GM12878 (cell line): ENCODE results near the gene HMX3. TPM values are rescaled to one million over a fixed set of nuclear protein-coding genes. Genes with fewer than 3 reads are reported as not detected.

Experiments
- ATAC-seq: fragments of 200-7000 bp; cut with Tn5 transposase; 3 replicates; pipeline ENCODE4 v1.9.1; 2020; ENCODE audit warnings: mild to moderate bottlenecking, moderate library complexity
- BruUV-seq: library from RNA; stranded (reverse); fragments of 400-500 nt; replicated peaks from 2 replicates; lab custom pipeline; 2021; lab: Mats Ljungman, UMichigan
- CTCF ChIA-PET: fragments of 300-600 bp; sonication (Branson Sonifier 250); formaldehyde crosslinking; extraction: SDS; loops from one replicate; lab custom pipeline; 2021; ENCODE audit warnings: inconsistent platforms; lab: Yijun Ruan, JAX
- POLR2A ChIA-PET: fragments of 350-600 bp; formaldehyde crosslinking; extraction: SDS; loops from one replicate; lab custom pipeline; 2021; ENCODE audit warnings: inconsistent platforms; lab: Charles Lee
- RAD21 ChIA-PET: fragments of 300-600 bp; sonication (Branson Sonifier 250); formaldehyde crosslinking; loops from one replicate; lab custom pipeline; 2023; ENCODE audit warnings: antibody characterized with exemption; ENCODE audit not compliant: unreplicated experiment; lab: Charles Lee
- SMC1A ChIA-PET: fragments of 300-600 bp; sonication (Branson Sonifier 250); formaldehyde crosslinking; loops from one replicate; lab custom pipeline; 2023; ENCODE audit not compliant: unreplicated experiment, uncharacterized antibody; lab: Charles Lee
- DNase-seq: peaks from one replicate; pipeline ENCODE4 v3.0.0-alpha.2; 2011; ENCODE audit warnings: low read depth, low spot score
- FAIRE-seq: peaks from 3 replicates; lab custom pipeline; 2011; peaks lifted over from hg19 to GRCh38; lab: Jason Lieb, UNC
- H2AFZ ChIP-seq: 2 replicates; pipeline ENCODE4 v1.6.0; 2011; ENCODE audit warnings: low read depth, low read length, control low read depth; ENCODE audit not compliant: control insufficient read depth
- H3K27ac ChIP-seq: 2 replicates; pipeline ENCODE4 v1.5.1; 2011; ENCODE audit warnings: control low read depth; ENCODE audit not compliant: control insufficient read depth, insufficient read depth
- H3K27me3 ChIP-seq, 2 experiments: replicated peaks in 1 of 2; 2 replicates each; pipeline versions ENCODE4 v1.6.0 to v1.6.1; 2011; ENCODE audit warnings: low read length in 1 of 2; ENCODE audit not compliant: control insufficient read depth in 2 of 2, insufficient read depth in 2 of 2
- H3K36me3 ChIP-seq, 2 experiments: 2 replicates each; pipeline ENCODE4 v1.5.1; 2011; ENCODE audit warnings: low read length in 1 of 2; ENCODE audit not compliant: control insufficient read depth in 2 of 2, insufficient read depth in 2 of 2
- H3K4me1 ChIP-seq: 2 replicates; pipeline ENCODE4 v1.6.1; 2011; ENCODE audit warnings: mild to moderate bottlenecking, low read length, moderate library complexity, mixed read lengths; ENCODE audit not compliant: control insufficient read depth, insufficient read depth
- H3K4me2 ChIP-seq: 2 replicates; pipeline ENCODE4 v1.6.0; 2011; ENCODE audit warnings: control low read depth; ENCODE audit not compliant: control insufficient read depth, insufficient read depth
- H3K4me3 ChIP-seq: fragments of 200-600 bp; sonication (generic); 2 replicates; pipeline ENCODE4 v1.5.1; 2016
- H3K79me2 ChIP-seq: 2 replicates; pipeline ENCODE4 v1.6.0; 2011; ENCODE audit warnings: low read length; ENCODE audit not compliant: control insufficient read depth, insufficient read depth
- H3K9ac ChIP-seq: 2 replicates; pipeline ENCODE4 v1.8.0; 2011; ENCODE audit warnings: low read length, control low read depth, mixed read lengths; ENCODE audit not compliant: control insufficient read depth, insufficient read depth
- H3K9me3 ChIP-seq: replicated peaks from 3 replicates; pipeline ENCODE4 v1.5.1; 2011; ENCODE audit warnings: mild to moderate bottlenecking, low read length; ENCODE audit not compliant: control insufficient read depth, insufficient read depth
- H4K20me1 ChIP-seq: 2 replicates; pipeline ENCODE4 v1.6.0; 2011; ENCODE audit not compliant: control insufficient read depth, insufficient read depth
- BRCA1 ChIP-seq: IDR thresholded peaks from 2 replicates; pipeline ENCODE4 v1.6.1; 2011; ENCODE audit warnings: low read depth, low read length, improper control_type of control experiment
- CBFB ChIP-seq: IDR thresholded peaks from 2 replicates; pipeline ENCODE4 v1.6.1; 2016; ENCODE audit warnings: antibody characterized with exemption, low read depth
- POLR2A ChIP-seq: IDR thresholded peaks from 2 replicates; pipeline ENCODE4 v1.6.1; 2011; ENCODE audit warnings: low read depth, mild to moderate bottlenecking, low read length
- WGBS: methylation state at CpG from one replicate; pipeline ENCODE4 v1.1.6; 2016; ENCODE audit warnings: low lambda C conversion rate; ENCODE audit not compliant: insufficient replicate concordance, insufficient coverage; ENCODE audit errors: missing lambda C conversion rate; 5-methylcytosine and 5-hydroxymethylcytosine counted together
- in situ Hi-C: fragments of 300-500 bp; cut with MboI; formaldehyde crosslinking; loops from 9 replicates; pipeline ENCODE4 v1.14.3; 2018; ENCODE audit warnings: mixed read lengths
- intact Hi-C: fragments of 100-400 bp; cut with micrococcal nuclease; formaldehyde crosslinking; loops from one replicate; pipeline ENCODE4 v1.14.2; 2022; ENCODE audit not compliant: unreplicated experiment
- polyA plus RNA-seq, 11 experiments: library from polyadenylated mRNA; depleted of rRNA in 4 of 11; unstranded in 6 of 11; stranded (reverse) in 5 of 11; fragments of >200 nt; fragmentation: Nextera tagmentation in 4 of 11; fragmentation: Illumina TruSeq in 1 of 11; extraction: Ambion mirVana in 4 of 11; extraction: Trizol in 1 of 11; gene quantifications; 1 replicate in 1 of 11; 2 replicates in 10 of 11; pipeline versions ENCODE4 v1.2.1 to v1.2.3, GENCODE V29; 2011 to 2016; ENCODE audit warnings: inconsistent platforms in 2 of 11, missing spikeins in 2 of 11, low read depth in 1 of 11
- total RNA-seq, 4 experiments: library from RNA; depleted of rRNA in 3 of 4; stranded (reverse); fragments of >200 nt in 3 of 4; fragmentation: Illumina TruSeq in 1 of 4; extraction: Trizol in 1 of 4; gene quantifications; 2 replicates each; pipeline versions ENCODE4 v1.2.1 to v1.2.3, GENCODE V29; 2013 to 2021

The HMX3 gene
- total and polyA plus RNA-seq, 10 of the 15 experiments (the other 5 are each of a cell fraction or from before 2014, with no cell fraction given): 0.63 to 60.5 (median 15.3) TPM; not detected in 2

GRCh38 chr10:123139521-123140163 lies 3.9 kb downstream of the HMX3 start:
- CTCF ChIA-PET: interaction anchor here (0.6 to 3.4 kb wide), 7 partner anchors 14 to 423 kb away, joined by 3 to 16 read pairs (median 4); partner anchors contain the start of gene BUB3
- H3K4me3 ChIP-seq: peak overlapping the region; percentile 61
- H3K9ac ChIP-seq: peak overlapping the region; percentile 41
- DNase-seq (no peak), FAIRE-seq (peak; percentile 54), ATAC-seq (peak; percentile 6; the same call in 1 of the 3 replicates)
- H3K36me3 ChIP-seq: no peaks in the 10 kb centered on the region
- H3K27me3 ChIP-seq: peaks cover 20 to 21% of the 10 kb centered on the region in 2 experiments; a peak in 3 of 4 replicates
- no peaks in the 10 kb centered on the region; the same call in 1 of the 3 replicates for H3K9me3 ChIP-seq
- peak overlapping the region; percentile 95 for H3K4me2 ChIP-seq
- SMC1A ChIA-PET: interaction anchor here (0.7 to 1.9 kb wide), 4 partner anchors 96 to 418 kb away, joined by 3 to 10 read pairs (median 4); no protein-coding TSS in a partner anchor
- H4K20me1 ChIP-seq: no peaks in the 10 kb centered on the region
- RAD21 ChIA-PET: interaction anchor here (0.6 to 1.5 kb wide), 3 partner anchors 214 to 419 kb away, joined by 4 to 7 read pairs (median 5); no protein-coding TSS in a partner anchor
- in situ Hi-C loops: no loop called here
- no peak overlapping the region for H2AFZ ChIP-seq
- peaks cover 4% of the 10 kb centered on the region; the same call in 1 of the 2 replicates for H3K4me1 ChIP-seq
- H3K27ac ChIP-seq: no peak overlapping the region; the same call in 1 of the 2 replicates
- intact Hi-C loops: no loop called here
- BruUV-seq: no TSS peak
- 32% methylated on average over 32 of the region's 32 CpGs for WGBS
- TF ChIP-seq POLR2A (0 out of 2 replicates have a peak, but pooled peaks have one; percentile 23), CBFB (no peak), BRCA1 (no peak)
- POLR2A ChIA-PET: no interaction called here
- peaks cover 31% of the 10 kb centered on the region for H3K79me2 ChIP-seq
